Measurements from ENCODE around the gene RPL6. TPM values are rescaled to one million over a fixed set of nuclear protein-coding genes. Genes with fewer than 3 reads are reported as not detected.

The RPL6 gene
- total RNA-seq: 1,564 TPM

GRCh38 chr12:112409064-112409905, at the start of gene RPL6:
RPL6 (minus strand) TSS chr12:112409605; CDS start chr12:112408656, 949 bp downstream.

DNA sequence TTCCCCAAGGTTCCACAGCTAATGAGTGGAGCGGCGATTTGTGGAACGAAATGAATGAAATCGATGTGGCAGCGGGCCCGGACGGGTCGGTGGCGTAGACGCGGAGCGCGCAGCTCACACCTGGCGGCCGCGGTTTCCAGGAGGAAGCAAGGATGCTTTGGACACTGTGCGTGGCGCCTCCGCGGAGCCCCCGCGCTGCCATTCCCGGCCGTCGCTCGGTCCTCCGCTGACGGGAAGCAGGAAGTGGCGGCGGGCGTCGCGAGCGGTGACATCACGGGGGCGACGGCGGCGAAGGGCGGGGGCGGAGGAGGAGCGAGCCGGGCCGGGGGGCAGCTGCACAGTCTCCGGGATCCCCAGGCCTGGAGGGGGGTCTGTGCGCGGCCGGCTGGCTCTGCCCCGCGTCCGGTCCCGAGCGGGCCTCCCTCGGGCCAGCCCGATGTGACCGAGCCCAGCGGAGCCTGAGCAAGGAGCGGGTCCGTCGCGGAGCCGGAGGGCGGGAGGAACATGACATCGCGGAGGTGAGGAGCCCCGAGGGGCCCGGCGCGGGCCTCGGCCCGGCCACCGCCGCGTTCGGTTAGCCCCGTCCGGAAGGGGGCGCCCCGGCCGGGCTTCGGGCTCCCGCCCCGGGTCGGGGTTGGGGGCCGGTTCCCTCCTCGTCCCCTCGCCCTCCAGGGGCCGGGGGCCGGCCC, 9.3 kb upstream of the RPL6 start, which contains the start of gene PTPN11:
PTPN11 (plus strand) TSS at position 340 of the 689 bp plus-strand sequence; CDS start at position 505, 165 bp downstream.

DNA sequence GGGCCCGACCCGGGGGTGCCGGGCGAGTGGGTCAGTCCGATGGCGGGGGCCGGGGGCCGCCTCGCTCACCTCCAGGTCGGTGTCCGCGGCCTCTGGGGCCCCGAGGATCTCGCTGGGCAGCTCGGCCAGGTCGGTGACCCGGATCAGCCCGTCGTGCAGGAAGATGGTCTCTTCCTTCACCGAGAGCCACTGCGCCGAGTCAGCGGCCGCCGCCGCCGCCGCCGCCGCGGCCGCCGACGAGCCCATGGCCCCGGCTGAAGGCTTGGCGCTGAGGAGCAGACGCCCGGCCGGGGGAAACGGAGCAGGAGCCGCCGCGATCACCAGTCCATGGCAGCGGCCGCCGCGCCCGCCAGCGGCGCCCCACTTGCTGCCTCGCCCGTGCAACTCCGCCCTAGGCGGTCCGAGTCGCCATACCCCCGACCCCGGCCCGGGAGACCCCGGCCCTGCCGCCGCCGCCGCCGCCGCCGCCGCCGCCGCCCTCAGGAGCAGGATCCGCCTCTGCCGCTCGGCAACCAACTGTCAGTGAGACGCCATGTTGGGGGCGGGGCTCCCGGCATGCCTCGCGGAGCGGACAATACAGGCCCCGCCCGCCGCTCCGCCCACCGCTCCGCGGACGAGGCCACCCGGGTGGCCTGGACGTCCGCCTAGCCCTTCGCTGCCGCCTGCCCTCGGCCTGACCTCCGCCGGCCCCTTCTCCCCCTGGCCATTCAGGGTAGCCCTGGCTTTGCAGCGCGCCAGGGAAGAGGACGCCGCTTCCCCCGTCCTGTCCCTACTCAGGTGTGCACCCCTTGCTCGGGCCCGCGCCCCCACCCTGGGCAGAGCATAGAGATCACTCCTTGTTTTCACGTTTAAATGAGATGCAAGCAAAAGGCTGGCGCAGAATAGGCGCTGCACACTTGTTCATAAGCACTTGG, 27.3 kb downstream of the RPL6 start, which contains the start of gene HECTD4:
HECTD4 (minus strand) TSS at position 549 of the 914 bp plus-strand sequence; CDS start at position 246, 303 bp downstream.

Other genes with a start within 250 kb of the RPL6 start
- 114 TPM for gene HECTD4, start 27.2 kb downstream of the RPL6 start, total RNA-seq
- gene PTPN11, start 9.3 kb upstream of the RPL6 start, total RNA-seq: 91.2 TPM